Measurements from ENCODE around the gene PPFIBP1.
"Not testable (repeated sequence)": the region's sequence is repeated elsewhere in the genome, so short reads cannot be mapped to it uniquely, and the experiment has no call there.

The PPFIBP1 gene

DNA sequence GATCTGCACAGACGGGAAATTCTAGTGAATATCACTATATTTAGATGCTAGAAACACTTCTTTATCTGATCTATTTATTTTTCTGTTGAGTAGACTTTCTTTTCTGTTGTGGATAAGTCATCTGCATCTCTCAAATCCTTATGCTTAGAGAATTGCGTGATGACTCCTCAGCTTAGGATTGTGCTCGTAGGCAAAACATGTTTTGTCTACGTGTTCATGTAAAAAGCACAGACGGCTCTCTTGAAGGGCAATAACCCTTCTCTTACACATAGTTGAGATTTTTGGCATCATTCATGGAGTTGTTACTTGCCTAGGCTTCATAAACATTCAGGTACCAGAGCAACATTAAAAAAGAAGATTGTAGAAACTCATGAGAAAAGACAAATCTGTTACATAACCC is 18.6 kb downstream of the PPFIBP1 start:
- DNase-seq (ENCODE audit: low spot score), result no peak

DNA sequence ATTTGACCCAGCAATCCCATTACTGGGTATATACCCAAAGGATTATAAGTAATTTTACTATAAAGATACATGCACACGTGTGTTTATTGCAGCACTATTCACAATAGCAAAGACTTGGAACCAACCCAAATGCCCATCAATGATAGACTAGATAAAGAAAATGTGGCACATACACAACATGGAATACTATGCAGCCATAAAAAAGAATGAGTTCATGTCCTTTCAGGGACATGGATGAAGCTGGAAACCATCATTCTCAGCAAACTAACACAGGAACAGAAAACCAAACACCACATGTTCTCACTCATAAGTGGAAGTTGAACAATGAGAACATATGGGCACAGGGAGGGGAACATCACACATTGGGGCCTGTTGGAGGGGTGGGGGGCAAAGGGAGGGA is 20.9 kb downstream of the PPFIBP1 start:
- DNase-seq (ENCODE audit: low spot score), result not testable (repeated sequence)

DNA sequence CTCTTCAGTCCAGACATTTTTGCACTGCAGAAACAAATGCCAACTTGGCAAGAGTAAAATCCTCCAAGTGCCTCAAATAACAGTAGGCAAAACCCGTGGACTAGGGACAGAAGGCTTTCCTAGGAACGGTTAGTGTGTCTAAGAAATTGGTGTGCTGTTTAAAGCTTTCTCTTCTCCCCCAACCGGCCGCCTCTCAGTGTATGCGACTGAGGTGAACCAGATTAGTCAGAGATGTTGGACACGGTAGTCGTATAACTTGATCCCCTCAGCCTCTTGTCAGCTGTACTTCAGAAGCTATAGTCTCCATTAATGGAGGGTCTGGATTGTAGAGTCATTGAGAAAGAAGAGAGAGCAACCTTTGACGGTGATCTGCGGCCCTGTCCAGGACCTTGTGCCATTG is 21.7 kb downstream of the PPFIBP1 start:
- no peak for DNase-seq (ENCODE audit: low spot score)

DNA sequence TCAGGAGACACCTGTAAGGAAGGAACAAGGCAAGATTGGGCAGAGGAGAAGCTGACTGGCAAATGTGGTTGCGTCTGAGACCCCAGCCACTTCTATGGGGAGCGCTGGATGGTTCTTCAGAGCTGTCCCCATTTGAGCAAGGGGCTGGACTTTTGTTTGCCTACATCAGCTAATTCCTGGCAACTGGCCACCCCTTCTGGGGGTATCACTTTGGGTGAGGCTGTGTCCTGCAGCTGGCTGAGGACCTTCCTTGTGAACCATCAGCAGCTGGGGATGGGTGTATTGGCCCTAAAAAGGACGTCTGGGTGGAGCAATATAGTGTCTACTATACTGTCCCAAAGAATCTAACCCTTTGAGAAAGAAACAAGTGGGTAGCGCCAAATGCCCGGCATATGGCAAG is 23.6 kb downstream of the PPFIBP1 start:
- DNase-seq (ENCODE audit: low spot score), result no peak

DNA sequence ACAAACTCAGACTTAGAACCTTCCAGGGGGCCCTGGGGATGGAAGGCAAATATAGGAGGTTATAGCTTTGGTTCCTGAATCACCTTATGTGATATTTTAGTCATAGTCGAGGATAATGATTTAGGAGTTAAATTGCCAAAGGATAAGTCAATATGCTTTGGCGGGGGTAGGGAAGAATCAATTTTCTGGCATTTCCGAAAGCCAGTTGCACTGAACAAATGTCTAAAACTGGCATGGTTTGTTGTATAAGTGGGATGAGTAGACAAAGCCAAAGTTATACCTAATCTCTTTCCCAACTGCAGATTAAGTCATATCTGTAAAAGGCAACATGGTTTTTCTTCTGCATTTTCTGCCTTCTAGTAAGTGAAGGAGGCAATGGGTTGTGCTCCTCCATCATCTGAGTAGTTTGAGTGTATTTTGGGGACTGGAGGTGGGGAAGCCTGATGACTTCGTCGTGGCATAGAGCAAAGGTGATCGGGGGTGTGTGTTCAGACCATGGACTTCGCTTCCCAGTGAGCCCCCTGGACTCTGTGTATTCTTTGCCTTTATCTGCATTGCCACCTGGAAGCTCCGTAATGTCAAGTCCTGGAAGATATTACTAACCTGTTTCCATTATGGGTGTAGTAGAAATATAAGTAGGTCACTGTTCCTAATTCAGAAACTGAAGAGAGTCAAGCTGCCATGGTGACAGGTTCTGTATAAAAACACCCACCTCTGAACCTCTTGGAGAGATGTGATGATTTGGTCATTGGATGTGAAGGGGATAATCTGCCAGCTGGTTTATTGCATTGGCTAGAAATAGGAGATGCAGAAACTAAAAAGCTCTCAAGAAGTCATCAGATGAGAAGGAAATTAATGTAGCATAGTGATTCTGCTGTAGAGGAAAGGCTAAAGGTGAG is 24.5 kb downstream of the PPFIBP1 start:
- no peak for DNase-seq (ENCODE audit: low spot score)

DNA sequence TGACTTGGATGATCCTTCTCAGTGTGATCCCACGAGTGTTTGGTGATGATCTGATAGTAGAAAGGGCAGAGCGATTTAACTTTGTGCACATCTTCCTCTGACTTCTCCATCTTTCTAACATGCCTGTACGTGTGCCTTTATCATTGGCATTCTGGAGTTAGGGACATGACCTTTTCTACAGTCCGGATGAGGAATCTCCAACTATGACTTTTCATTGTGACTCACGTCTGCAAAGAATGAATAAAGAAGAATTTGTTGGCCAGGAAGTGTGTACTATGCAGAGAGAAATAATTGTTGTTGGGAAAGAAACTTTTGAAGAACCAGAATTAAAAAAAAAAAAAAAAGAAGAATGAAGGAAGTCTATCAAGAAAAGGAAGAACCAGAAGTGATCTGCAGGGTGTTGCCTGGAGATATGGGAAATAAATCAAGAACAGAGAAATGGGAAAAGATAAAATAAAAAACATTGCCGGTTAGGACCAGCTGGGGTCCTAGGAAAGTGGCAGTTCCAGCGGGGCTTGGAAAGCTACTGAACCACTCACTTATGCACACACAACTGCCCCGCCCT is 25.3 kb downstream of the PPFIBP1 start:
- no peak for DNase-seq (ENCODE audit: low spot score)

DNA sequence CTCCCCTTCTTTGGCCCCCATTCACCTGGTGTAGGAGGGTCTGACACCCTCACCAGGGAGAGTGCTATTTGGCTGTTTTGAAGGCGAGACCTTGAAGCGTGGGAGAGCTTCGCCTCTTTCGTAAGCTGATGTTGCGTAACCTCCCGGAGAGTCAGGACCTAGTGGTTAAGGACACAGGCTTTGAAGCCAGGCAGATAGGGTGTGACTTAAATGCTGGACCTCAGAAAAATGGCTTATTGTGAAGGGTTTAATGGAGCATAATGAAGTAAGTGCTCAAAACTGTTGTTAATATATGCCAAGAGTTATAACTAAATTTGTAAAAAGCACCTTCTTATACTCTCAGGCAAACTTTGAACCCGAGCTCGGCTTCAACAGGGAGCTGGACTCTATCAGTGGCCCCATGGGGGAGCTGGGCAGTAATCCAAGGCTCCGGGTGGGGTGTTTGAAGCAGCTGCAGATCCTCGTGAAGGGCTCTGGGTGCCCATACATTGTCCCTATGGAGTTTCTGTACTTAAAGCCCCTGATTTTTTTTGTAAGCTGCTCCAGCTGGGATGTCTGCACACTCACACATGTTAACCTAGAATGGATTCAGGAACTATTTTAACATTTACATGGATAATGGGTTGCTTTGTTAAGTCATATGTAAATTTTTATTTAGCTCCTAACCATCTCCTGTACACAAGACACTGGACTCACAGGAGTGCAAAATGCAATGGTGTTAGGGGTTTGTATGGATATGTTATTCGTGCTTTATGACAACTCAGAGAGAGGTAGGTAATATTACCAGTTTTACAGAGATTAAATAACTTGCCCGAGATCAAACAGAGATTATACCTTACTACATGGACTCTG is 26.0 kb downstream of the PPFIBP1 start:
- DNase-seq (ENCODE audit: low spot score), result no peak

DNA sequence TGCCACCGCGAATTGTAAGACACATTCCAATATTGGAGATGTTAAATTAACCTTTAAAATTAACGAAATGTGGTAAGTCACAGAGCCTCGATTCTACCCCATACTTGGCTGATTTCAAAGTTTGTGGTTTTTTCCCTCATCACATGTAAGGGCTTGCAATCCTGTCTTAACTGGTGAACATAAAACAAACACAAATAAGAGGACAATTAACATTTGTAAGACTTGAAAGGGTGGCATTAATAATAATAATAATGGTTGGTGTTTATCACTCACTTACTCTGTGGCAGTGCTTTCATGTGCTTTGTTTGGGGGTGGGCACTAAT is 26.6 kb downstream of the PPFIBP1 start:
- no peak for DNase-seq (ENCODE audit: low spot score)

DNA sequence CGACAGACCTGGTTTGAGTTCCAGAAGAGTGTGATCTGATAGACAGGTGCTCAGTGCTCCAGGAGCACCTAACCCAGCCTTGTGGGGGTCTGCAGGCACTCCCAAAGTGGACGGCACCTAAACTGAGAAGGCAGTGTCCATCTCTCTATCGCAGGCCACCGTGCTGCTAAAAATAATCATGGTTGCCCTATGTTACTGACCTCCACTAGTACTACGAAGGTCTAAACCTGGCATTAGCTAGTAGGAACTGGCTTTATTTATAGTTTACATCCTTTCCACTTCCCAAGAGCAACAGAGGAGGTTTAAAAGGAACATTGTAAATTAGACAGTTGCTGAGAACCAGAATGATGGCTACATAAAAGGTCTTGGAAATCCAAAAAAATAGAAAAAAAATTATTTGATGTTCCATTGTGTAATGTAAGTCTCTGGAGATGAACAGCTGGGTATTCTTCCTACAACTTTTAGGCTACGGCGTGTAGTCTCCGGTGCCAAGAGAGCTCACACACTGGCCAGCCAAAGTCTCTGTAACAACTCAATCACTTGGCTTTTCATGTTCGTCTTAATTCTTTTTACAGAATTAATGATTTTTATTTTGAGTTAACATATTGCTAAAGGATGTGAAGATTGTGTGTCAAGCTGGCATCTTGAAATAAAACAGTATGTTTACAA is 27.3 kb downstream of the PPFIBP1 start:
- no peak for DNase-seq (ENCODE audit: low spot score)

DNA sequence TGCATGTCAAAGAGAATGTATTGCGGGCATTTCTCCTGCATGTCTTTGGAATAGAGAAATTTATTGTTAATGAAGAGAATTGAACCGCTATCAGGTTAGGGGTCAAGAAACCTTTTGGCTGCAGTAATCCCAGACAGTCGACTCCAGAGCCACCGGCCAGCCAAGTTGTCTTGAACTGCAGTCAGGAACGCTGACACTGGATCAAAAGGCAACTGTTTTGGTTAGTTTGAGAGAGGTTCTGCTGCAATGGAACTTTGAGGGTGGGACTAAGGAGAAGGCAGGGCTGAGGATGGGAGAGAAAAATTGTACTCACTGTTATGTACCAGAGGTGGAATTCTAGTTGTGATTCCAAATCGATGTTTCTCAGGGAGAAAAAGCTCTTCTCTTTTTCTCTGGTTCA is 28.2 kb downstream of the PPFIBP1 start:
- no peak for DNase-seq (ENCODE audit: low spot score)

DNA sequence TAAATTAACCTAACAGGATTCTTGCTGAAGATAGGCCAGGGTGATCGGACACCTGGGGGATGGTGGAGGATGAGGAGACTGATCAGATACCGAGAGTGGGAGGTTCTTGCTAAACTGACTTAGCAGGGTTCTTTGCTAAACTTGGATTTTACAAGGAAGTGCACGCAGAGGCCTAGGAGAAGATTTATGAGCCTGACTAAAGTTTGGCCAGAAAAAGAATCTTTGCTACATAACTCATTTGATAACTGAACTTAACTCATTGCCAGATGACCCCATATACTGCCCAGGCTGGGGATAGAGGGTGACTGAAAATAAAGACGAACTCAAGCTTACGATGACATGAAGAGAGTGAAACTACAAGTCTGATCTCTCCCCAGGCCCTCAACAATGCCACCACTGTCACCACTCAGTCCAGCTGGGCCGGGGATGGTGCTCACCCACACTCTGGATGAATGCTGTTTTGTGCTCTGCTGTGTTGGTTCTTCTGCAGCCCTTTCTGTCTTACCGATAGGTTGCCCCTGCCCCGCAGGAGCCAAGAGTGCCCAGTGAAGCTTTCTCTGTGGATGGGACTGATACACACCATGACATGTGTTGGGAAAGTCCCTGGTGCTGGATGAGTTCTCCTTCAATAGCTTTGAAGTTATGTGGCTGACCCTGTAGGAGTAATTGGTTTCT is 29.0 kb downstream of the PPFIBP1 start:
- DNase-seq (ENCODE audit: low spot score), result peak; percentile 98

DNA sequence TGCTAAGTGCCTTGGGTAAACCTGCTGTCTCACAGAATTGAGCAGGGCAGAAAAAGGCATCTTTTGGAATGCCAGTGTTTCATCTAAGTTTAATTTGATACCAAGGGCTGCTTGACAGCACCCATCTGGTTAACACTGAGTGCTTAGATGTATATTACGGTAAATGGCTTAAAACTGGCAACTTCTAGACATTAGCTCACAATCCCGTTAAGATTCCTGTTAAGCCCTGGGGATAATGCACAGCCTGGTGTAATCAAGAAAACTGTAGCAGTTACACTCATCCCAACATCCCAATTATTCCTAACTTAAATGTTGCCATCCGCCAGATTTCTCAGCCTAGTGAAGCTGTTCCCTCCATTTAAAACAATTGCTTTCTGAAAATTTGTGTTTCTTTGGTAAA is 29.9 kb downstream of the PPFIBP1 start:
- DNase-seq (ENCODE audit: low spot score), result no peak

DNA sequence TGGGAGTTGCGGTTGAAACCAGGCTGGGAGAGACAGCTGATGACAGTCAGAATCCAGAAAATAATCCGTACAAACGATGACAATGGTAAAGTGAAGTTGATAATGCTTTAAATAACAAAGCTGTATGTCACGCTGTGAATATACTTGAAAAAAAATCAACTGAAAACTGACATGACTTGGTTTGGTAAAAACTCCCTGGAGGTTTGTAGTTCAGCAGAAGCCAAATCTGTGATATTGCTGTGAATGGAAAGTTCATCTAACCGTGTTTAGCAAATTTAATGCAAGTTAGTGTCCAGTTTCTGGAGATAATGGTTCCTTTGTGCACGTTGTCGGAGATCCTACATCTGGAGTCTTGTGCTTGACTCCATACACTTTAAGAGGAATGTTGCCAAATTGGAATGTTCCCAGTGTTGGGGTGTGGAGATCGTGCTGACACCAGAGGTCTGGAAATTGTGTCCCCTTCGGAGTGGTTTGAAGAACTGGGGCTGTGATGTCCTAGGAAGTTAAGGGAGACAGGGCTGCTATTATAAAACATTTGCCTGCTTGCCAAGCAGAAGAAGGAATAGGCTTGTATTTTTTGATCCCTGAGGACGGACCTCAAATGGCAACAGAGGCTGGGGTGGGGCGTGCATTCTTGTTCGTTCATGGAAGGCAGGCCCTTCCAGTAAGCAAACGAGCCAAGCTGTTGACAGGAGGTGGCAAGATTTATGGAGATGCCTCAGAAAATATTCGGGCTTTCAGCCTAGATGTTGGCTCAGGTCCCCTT is 30.6 kb downstream of the PPFIBP1 start:
- DNase-seq (ENCODE audit: low spot score), result peak; percentile 95

DNA sequence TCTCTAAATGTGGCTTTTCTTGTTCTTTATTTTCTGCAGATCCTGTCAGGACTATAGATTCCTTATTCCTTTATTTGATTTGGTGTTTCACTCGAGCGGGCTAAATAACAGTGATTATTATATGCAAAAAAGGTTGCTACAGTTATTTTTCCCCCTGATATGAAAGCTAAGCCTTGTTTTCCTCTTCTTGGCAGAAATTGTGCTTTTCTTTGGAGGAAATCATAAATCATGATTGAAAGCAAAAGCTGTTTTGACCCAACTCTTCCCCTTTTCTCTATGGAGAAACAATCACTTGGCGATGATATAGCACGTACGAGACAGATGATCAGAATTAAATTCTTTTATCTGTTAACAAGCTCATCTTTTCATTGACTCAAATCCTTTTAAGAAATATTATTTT is 31.4 kb downstream of the PPFIBP1 start:
- DNase-seq (ENCODE audit: low spot score), result peak; percentile 81

DNA sequence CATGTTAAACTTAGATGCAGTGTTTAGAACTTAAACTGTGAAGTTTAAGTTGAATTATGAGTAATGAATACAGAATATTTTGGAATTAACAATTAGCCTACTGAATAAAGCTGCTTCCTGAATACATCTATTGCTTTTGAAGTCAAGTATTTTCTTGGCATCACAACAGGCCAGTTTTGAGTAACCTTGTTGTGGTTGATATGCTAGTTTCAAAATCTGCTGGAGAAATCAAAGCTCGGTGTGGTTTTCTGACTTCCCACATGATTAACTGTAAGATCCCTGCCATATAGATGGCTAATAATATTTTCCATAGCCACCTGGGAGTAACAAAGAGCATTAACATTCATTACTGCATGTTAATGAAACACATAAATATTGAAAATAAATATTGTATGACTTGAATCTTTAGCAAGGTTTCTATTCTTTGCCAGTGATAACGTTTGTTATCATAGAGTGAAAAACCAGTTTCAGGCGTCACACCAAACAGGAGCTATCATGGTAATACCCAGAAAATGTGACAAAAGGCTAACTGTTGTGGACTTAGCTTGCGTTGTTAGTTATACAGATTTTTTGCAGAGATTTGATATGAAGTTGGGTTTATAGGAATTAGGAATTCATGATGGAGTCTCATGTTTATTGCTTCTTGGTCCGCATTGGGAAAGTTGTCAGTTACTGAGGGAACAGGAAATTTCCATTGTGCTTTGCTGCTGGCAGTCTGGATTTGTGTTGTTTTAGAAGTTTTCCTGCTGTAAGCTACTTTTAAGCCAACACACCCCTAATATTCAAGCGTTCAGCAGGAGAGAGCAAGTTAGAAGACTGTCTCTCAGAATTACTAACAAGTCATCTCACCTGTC is 32.1 kb downstream of the PPFIBP1 start:
- DNase-seq (ENCODE audit: low spot score), result peak; percentile 70

DNA sequence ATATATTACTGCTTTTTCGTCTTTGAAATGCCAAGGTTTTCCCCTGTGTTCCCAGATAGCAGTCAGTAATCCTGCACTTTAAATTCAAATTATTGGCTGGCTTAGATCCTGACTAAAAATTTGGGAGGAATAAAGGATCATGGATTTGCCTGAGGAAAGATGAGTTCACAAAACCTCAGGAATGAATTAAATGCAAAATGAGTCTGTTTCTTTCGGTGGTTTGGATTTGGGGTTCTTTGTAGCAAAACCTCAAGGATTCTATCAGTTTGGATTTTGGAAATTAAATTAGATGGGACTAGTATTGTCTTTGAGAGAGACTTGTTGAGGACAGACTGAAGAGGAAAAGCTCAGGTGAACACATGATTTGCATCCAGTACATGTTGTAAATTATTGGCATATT is 36.1 kb downstream of the PPFIBP1 start:
- no peak for DNase-seq (ENCODE audit: low spot score)

DNA sequence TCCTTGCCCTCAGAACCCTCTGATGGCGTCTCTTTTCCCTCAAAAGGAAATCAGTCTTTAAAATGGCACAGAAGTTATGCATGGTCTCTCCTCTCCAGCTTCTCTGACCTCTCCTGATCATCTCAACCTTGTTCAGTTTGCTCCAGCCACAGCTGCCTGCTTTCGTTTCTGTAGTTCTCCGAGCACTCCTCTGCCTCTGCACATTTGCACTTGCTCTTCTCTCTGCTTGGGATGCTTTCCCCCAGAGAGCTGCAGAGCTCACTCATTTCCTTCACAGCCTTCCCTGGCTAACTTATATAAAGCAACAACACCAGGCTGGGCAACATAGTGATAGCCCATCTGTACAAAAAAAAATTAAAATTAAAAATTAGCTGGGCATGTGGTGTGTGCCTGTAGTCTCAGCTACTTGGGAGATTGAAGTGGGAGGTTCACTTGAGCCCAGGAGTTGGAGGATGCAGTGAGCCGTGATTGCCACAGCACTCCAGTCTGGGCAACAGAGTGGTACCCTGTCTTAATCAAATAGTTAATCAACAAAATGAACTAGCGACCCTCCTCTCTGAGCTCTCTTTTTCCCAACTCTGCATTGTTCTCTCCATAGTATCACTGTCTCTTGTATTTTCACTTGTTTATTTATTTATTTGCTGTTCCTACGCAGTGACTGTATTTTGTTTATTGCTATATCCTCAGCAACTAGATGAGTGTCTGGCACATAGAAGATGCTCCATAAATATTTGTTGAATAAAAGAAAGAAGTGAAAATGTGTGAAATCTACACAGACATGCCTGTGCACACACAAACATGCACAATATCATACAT is 37.7 kb downstream of the PPFIBP1 start:
- peak; percentile 63 for DNase-seq (ENCODE audit: low spot score)

DNA sequence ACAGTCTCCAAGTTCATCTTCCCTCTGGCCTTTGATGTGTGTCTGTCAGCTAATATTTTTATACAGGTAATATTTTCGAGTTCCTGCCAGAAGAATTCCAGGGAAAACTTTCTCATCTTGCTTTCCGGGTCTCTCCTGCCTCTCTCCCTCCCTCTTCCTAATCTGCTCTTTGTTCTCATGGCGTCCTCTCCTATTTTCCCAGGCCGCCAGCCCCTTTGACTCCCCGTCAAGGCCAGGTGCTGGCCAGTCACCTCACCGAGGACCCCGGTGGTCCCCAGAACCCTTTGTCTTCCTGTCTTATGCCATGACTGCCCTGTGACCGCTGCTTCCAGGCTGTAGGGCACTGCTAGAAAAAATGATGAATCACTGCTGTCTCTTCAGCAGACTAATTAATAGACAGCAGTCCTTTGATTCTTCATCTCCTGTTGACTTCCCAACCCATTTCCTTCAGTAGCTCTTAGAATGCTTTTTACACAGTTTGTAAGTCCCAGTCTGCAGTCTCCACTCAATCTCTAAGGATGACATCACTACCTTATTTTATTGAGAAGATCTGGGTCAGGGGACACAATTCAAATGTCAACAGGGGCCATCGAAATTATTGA is 40.7 kb downstream of the PPFIBP1 start:
- peak; percentile 64 for DNase-seq (ENCODE audit: low spot score)

DNA sequence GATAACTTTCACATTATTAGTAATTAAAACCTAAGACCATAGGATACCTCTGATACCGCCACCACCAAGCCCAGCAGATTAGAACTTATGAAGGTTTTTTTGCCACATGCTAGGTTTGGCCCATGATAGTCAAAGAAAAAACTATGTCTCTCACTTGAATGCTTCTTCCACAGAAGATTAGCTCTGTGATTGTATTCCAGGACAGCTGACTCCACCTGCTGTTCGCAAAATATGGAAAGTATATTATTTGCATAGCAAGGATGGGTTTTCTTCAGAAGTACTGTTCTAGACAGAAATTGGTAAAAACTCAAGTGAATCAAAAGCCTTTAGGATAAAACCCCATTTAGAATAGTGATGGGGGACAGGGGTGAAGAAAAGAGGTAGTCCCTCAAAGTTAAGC is 42.2 kb downstream of the PPFIBP1 start:
- no peak for DNase-seq (ENCODE audit: low spot score)

All from pons (tissue), 1 donor.